Heart left ventricle (tissue), 16 donors: Measurements from ENCODE around the gene TTN. TPM values are rescaled to one million over a fixed set of nuclear protein-coding genes. Genes with fewer than 3 reads are reported as not detected.
"Not testable (repeated sequence)": the region's sequence is repeated elsewhere in the genome, so short reads cannot be mapped to it uniquely, and the experiment has no call there.

Experiments
- ATAC-seq, 4 donors: fragments of 200-7000 bp; cut with Tn5 transposase; one replicate each; pipeline ENCODE4 v1.9.1; 2020 to 2022; ENCODE audit warnings: moderate library complexity in 4 of 4, mild to moderate bottlenecking in 3 of 4, moderate number of reproducible peaks in 1 of 4
- DNase-seq, 5 donors: peaks; one replicate each; pipeline ENCODE4 v3.0.0-alpha.2; 2020
- H3K27ac ChIP-seq, 12 donors: fragments of 200-600 bp; sonication (generic) in 4 of 12; one replicate each; pipeline versions ENCODE4 v1.5.0 to v1.8.0; 2016 to 2022; ENCODE audit warnings: mild to moderate bottlenecking in 2 of 12
- H3K27me3 ChIP-seq, 9 donors: fragments of 200-600 bp; sonication (generic) in 2 of 9; one replicate each; pipeline versions ENCODE4 v1.5.1 to v1.8.0; 2016 to 2022; ENCODE audit warnings: mild to moderate bottlenecking in 3 of 9
- H3K36me3 ChIP-seq, 9 donors: fragments of 200-600 bp; sonication (generic) in 2 of 9; one replicate each; pipeline versions ENCODE4 v1.5.0 to v1.8.0; 2018 to 2022; ENCODE audit warnings: mild to moderate bottlenecking in 2 of 9
- H3K4me1 ChIP-seq, 12 donors: fragments of 200-600 bp; sonication (generic) in 4 of 12; one replicate each; pipeline versions ENCODE4 v1.5.0 to v1.8.0; 2016 to 2022; ENCODE audit warnings: mild to moderate bottlenecking in 3 of 12
- H3K4me3 ChIP-seq, 12 donors: fragments of 200-600 bp; sonication (generic) in 4 of 12; one replicate each; pipeline versions ENCODE4 v1.5.0 to v1.8.0; 2017 to 2022; ENCODE audit warnings: mild to moderate bottlenecking in 9 of 12, moderate library complexity in 4 of 12
- H3K9me3 ChIP-seq, 12 donors: fragments of 200-600 bp; sonication (generic) in 4 of 12; one replicate each; pipeline versions ENCODE4 v1.5.0 to v1.8.0; 2016 to 2022; ENCODE audit warnings: mild to moderate bottlenecking in 1 of 12
- POLR2A ChIP-seq, 2 donors: fragments of 450-650 bp; IDR thresholded peaks; one replicate each; pipeline ENCODE4 v1.6.1; 2017; ENCODE audit warnings: antibody characterized with exemption in 2 of 2, mild to moderate bottlenecking in 2 of 2, moderate library complexity in 2 of 2
- WGBS, 4 donors: extraction: QIAGEN DNeasy Blood & Tissue Kit in 2 of 4; methylation state at CpG; one replicate each; pipeline versions ENCODE4 v1.1.5 to v1.1.7; 2013 to 2018; 5-methylcytosine and 5-hydroxymethylcytosine counted together
- intact Hi-C, 10 donors: fragments of 100-400 bp; cut with DNase I; formaldehyde crosslinking; loops; one replicate each; pipeline versions ENCODE4 v1.11.1 to v1.14.2; 2022
- polyA plus RNA-seq, 2 donors: library from polyadenylated mRNA; stranded (reverse); fragments of 200-250 nt; gene quantifications; one replicate each; pipeline ENCODE4 v1.2.3, GENCODE V29; 2013
- total RNA-seq, 9 donors: library from RNA; depleted of rRNA in 2 of 9; stranded (reverse); fragments of >200 nt in 2 of 9; fragmentation: NEBNext Ultra II Directional in 3 of 9; extraction: Animal tissue kit (Norgen Biotek cat#: 25700) in 3 of 9; gene quantifications; one replicate each; pipeline versions ENCODE4 v1.1.0 to v1.2.4, GENCODE V29; 2016 to 2023
- TF ChIP-seq, protein P1 (sequence below), 12 donors: fragments of 200-600 bp; sonication (generic) in 4 of 12; IDR thresholded peaks; one replicate each; pipeline versions ENCODE4 v1.5.0 to v1.8.0; 2018 to 2022; ENCODE audit warnings: antibody characterized with exemption in 12 of 12, mild to moderate bottlenecking in 5 of 12
- donor health status: ischemic (EF 13 %, LVEDD 7.1; RV severe dilation, severe dysfunction).
- donor health status: healthy with polysubstance abuse.
- donor health status: DM: no; HTN: yes; CAD: no.
- donor health status: DM: no; HTN: no; CAD: no.
- donor health status: ischemic (EF 25% LVEDD 6.9; RV normal size, moderate dysfunction).
- donor health status: ischemic (EF 25% LVEDD 5.7; RV mildly dilated, moderate dysfunction).
- donor health status: healthy.
- donor health status: DM: yes; HTN: yes; CAD: no.
- donor health status: ischemic (EF 35%, LVEDD 5.7; RV mildly dilated, moderate dysfunction).
- donor health status: nonischemic (EF 11% LVEDD 7.7; RV severe dilation, severe dysfunction).
- donor health status: DM: yes; HTN: yes; CAD: no.
- donor health status: PGD.
- donor health status: ischemic (EF 29% LVEDD 5.4; RV normal size, mild dysfunction).
- donor health status: nonischemic (EF 23%, LVEDD 6.1; RV moderate dilation, normal function).

The TTN gene
- total and polyA plus RNA-seq, 11 donors, result 136 to 4,653 (median 3,379) TPM

DNA sequence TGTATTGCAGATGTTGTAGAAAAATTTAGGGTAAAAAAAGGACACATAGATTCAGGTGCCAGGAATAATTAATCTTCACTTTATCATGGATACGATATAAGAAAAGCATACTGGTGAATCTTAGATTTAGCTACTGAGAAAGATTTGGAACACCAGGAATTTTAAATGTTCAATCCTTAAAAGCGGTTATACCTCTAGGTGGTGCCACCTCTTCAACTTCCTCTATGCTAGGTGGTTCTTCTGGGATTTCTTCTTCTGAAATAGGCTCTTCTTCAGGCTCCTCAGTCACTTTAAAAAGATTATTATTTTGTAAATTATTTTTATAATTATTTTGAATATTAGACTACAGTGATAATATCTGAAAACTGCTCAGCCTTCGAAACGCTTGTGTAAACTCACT is 133.1 kb downstream of the TTN start:
- no peaks in the 10 kb centered on the region for H3K4me1 ChIP-seq
- intact Hi-C loops, result no loop called here
- H3K36me3 ChIP-seq, result peaks cover 0 to 100% (median 68%) of the 10 kb centered on the region in 9 donors
- ATAC-seq, result no peak
- H3K9me3 ChIP-seq, result no peaks in the 10 kb centered on the region
- no peaks in the 10 kb centered on the region for H3K27me3 ChIP-seq
- WGBS, 4 donors, result 80 to 84% (median 81%) methylated on average over 4 of the region's 4 CpGs
- no peak for DNase-seq
- H3K4me3 ChIP-seq, result no peak overlapping the region
- TF ChIP-seq, protein P1, sequence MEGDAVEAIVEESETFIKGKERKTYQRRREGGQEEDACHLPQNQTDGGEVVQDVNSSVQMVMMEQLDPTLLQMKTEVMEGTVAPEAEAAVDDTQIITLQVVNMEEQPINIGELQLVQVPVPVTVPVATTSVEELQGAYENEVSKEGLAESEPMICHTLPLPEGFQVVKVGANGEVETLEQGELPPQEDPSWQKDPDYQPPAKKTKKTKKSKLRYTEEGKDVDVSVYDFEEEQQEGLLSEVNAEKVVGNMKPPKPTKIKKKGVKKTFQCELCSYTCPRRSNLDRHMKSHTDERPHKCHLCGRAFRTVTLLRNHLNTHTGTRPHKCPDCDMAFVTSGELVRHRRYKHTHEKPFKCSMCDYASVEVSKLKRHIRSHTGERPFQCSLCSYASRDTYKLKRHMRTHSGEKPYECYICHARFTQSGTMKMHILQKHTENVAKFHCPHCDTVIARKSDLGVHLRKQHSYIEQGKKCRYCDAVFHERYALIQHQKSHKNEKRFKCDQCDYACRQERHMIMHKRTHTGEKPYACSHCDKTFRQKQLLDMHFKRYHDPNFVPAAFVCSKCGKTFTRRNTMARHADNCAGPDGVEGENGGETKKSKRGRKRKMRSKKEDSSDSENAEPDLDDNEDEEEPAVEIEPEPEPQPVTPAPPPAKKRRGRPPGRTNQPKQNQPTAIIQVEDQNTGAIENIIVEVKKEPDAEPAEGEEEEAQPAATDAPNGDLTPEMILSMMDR (IDR thresholded peaks at IDR 0.05), result peak in 1 of 12 donors; percentile 11
- no peak for TF ChIP-seq POLR2A (IDR thresholded peaks at IDR 0.05)
- H3K27ac ChIP-seq, result no peak overlapping the region

DNA sequence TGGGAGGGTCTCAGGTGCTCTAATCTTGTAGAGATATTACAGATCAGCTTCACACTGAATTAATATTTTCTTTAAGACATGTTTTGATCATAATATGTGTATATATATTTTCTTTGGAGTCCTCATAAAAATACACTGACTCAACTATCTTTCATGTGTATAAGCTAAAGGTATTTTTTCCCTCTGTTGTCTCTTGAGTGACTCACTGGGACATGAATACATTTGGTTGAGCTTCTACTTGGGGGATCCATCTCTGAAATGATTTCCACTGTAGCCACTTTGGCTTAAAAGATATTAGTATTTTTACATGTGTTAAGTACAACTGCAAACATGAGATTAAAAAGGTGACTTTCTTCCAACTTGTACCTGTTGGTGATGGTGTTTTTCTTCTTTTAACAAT is 140.8 kb downstream of the TTN start:
- H3K27me3 ChIP-seq, result no peaks in the 10 kb centered on the region
- H3K4me3 ChIP-seq, result no peak overlapping the region
- no peak overlapping the region for H3K27ac ChIP-seq
- no peaks in the 10 kb centered on the region for H3K9me3 ChIP-seq
- intact Hi-C loops, result no loop called here
- ATAC-seq (no peak), DNase-seq (no peak)
- H3K36me3 ChIP-seq, result peaks cover 0 to 82% (median 49%) of the 10 kb centered on the region in 9 donors
- peaks cover 0 to 19% (median 2%) of the 10 kb centered on the region in 12 donors for H3K4me1 ChIP-seq
- TF ChIP-seq, protein P1 (IDR thresholded peaks at IDR 0.05), result no peak
- TF ChIP-seq POLR2A (IDR thresholded peaks at IDR 0.05), result no peak

DNA sequence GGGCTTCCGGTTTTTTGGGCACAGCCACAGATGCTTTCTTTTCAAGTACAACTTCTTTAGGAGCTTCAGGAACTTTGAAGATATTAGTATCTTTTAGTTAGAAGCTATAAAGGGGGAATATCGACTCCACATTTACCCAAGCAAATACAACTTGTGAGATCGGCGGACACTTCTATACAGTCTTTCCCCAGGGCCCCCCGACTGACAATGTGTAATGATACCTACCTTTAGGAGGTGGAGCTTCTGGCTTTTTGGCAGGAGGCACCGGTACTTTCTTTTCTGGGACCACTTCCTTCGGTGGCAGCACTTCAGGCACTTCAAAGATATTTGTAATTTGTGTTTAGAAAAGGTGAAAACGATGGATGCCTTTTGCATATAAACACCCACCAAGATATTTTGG is 148.7 kb downstream of the TTN start:
- ATAC-seq, result peak; percentile 43 to 75 (median 48)
- H3K27ac ChIP-seq, H3K4me1 ChIP-seq, intact Hi-C loops, DNase-seq, H3K4me3 ChIP-seq, H3K27me3 ChIP-seq, H3K9me3 ChIP-seq: not testable (repeated sequence)
- 42 to 69% (median 60%) methylated on average over 2 to 3 of the region's 8 CpGs for WGBS, 4 donors
- peaks cover 0 to 10% (median 2%) of the 10 kb centered on the region in 9 donors for H3K36me3 ChIP-seq

DNA sequence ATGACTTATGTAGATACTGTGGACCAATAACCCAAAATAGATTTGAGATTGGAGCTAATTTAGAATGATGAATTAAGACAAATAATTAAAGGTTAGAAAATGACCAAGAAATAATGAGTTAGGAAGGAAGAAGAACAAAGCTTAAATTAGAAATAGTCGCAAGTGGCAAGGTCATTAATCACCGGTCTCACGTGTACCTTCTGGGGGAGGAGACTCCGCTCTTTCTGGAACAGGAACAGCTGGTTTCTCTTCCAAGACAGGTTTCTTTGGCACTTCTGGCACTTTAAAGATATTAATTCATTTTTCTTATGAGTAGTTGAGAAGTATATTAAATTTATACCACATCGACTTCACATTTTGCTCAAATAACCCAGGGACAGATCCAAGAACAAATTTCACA is 156.7 kb downstream of the TTN start:
- Histone ChIP-seq H3K4me3 (no peak overlapping the region), H3K27me3 (no peaks in the 10 kb centered on the region), H3K36me3 (peaks cover 0 to 81% (median 45%) of the 10 kb centered on the region in 9 donors), H3K4me1 (peaks cover 0 to 20% (median 0%) of the 10 kb centered on the region in 12 donors), H3K9me3 (no peaks in the 10 kb centered on the region), H3K27ac (peak overlapping the region in 3 of 12 donors; percentile 8 to 18 (median 11))
- WGBS, 4 donors, result 47 to 55% (median 52%) methylated on average over 5 of the region's 5 CpGs
- DNase-seq, result no peak
- TF ChIP-seq, protein P1 (IDR thresholded peaks at IDR 0.05), result no peak
- TF ChIP-seq POLR2A (IDR thresholded peaks at IDR 0.05), result no peak
- intact Hi-C loops, result no loop called here
- peak in 2 of 4 donors; percentile 30 to 54 for ATAC-seq

DNA sequence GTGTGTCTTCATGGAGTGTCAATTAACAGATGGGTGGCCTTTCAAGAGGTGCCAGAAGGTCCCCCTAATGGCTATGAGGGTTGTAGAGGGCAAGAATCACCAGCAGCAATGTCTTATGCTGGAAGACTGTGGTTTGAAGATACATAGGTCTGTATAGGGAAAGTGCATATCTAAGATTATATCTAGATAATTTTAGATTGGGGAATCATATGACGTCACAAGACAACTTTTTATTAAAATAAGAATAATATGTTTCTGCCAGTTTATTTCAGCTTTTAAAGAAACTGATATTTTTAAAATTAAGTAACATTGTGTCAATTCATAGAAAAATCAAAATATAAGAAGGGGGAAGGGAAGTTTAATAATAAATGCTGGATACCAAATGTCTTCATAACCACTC is 162.3 kb downstream of the TTN start:
- H3K4me1 ChIP-seq, result peaks cover 0 to 14% (median 0%) of the 10 kb centered on the region in 12 donors
- peaks cover 0 to 100% (median 21%) of the 10 kb centered on the region in 9 donors for H3K36me3 ChIP-seq
- H3K27me3 ChIP-seq, result no peaks in the 10 kb centered on the region
- peak in 1 of 4 donors; percentile 30 for ATAC-seq
- intact Hi-C loops, result no loop called here
- 58 to 73% (median 63%) methylated on average over 1 of the region's 1 CpG for WGBS, 4 donors
- TF ChIP-seq POLR2A (IDR thresholded peaks at IDR 0.05), result no peak
- TF ChIP-seq, protein P1 (IDR thresholded peaks at IDR 0.05), result no peak
- H3K4me3 ChIP-seq, result no peak overlapping the region
- H3K9me3 ChIP-seq, result no peaks in the 10 kb centered on the region
- no peak for DNase-seq
- H3K27ac ChIP-seq, result no peak overlapping the region
